GM23338 (cell line): ENCODE results near the gene CEP135. TPM values are rescaled to one million over a fixed set of nuclear protein-coding genes. Genes with fewer than 3 reads are reported as not detected.

Experiments used
- ATAC-seq: fragments of 200-7000 bp; cut with Tn5 transposase; 3 replicates; pipeline ENCODE4 v1.9.1; 2020
- DNase-seq: peaks from one replicate; pipeline ENCODE4 v3.0.0-alpha.2; 2015; ENCODE audit warnings: low spot score
- H2AFZ ChIP-seq: fragments of 200-600 bp; sonication (generic); 2 replicates; pipeline ENCODE4 v1.8.0; 2016; ENCODE audit warnings: antibody characterized with exemption, mild to moderate bottlenecking, moderate library complexity
- H3F3A ChIP-seq: fragments of 200-600 bp; sonication (generic); replicated peaks from 2 replicates; pipeline ENCODE4 v1.8.0; 2017; ENCODE audit warnings: antibody characterized with exemption, mixed run types, low read depth
- H3K27ac ChIP-seq: fragments of 200-600 bp; sonication (generic); 2 replicates; pipeline ENCODE4 v1.6.1; 2016; ENCODE audit warnings: low read depth
- H3K27me3 ChIP-seq: fragments of 200-600 bp; sonication (generic); 2 replicates; pipeline ENCODE4 v1.8.0; 2016; ENCODE audit warnings: mild to moderate bottlenecking, mixed run types, moderate library complexity; ENCODE audit not compliant: insufficient read depth
- H3K36me3 ChIP-seq: fragments of 200-600 bp; sonication (generic); 2 replicates; pipeline ENCODE4 v1.8.0; 2016; ENCODE audit warnings: mild to moderate bottlenecking; ENCODE audit not compliant: insufficient read depth
- H3K4me1 ChIP-seq: fragments of 200-600 bp; sonication (generic); 2 replicates; pipeline ENCODE4 v1.8.0; 2016; ENCODE audit warnings: mild to moderate bottlenecking, moderate library complexity; ENCODE audit not compliant: insufficient read depth
- H3K4me2 ChIP-seq: fragments of 200-600 bp; sonication (generic); 2 replicates; pipeline ENCODE4 v1.7.1; 2017; ENCODE audit warnings: mixed run types
- H3K4me3 ChIP-seq: fragments of 200-600 bp; sonication (generic); 2 replicates; pipeline ENCODE4 v1.6.1; 2016; ENCODE audit warnings: mixed run types
- H3K79me2 ChIP-seq: fragments of 200-600 bp; sonication (generic); replicated peaks from 2 replicates; pipeline ENCODE4 v1.8.0; 2017; ENCODE audit warnings: mild to moderate bottlenecking; ENCODE audit not compliant: insufficient read depth
- H3K9me2 ChIP-seq: fragments of 200-600 bp; sonication (generic); 2 replicates; pipeline ENCODE4 v1.8.0; 2017; ENCODE audit not compliant: insufficient read depth
- H4K20me1 ChIP-seq: fragments of 200-600 bp; sonication (generic); replicated peaks from 2 replicates; pipeline ENCODE4 v1.8.0; 2017; ENCODE audit warnings: mild to moderate bottlenecking; ENCODE audit not compliant: insufficient read depth
- H3K27ac Mint-ChIP-seq: 2 replicates; pipeline ENCODE4 v1.8.0; 2020; ENCODE audit warnings: inconsistent platforms, mild to moderate bottlenecking, moderate library complexity, mixed read lengths
- H3K27me3 Mint-ChIP-seq: 3 replicates; pipeline ENCODE4 v1.8.0; 2022; ENCODE audit warnings: low read depth, mild to moderate bottlenecking, moderate library complexity, mixed read lengths, inconsistent platforms; ENCODE audit not compliant: insufficient read depth, poor library complexity
- H3K36me3 Mint-ChIP-seq: 3 replicates; pipeline ENCODE4 v1.8.0; 2021; ENCODE audit warnings: low read depth, mild to moderate bottlenecking, inconsistent platforms, moderate library complexity, mixed read lengths
- H3K4me1 Mint-ChIP-seq: 3 replicates; pipeline ENCODE4 v1.8.0; 2020; ENCODE audit warnings: mild to moderate bottlenecking, inconsistent platforms, mixed read lengths
- H3K4me3 Mint-ChIP-seq: 3 replicates; pipeline ENCODE4 v1.8.0; 2021; ENCODE audit warnings: moderate library complexity, mild to moderate bottlenecking, inconsistent platforms, mixed read lengths
- H3K9me3 Mint-ChIP-seq: 3 replicates; pipeline ENCODE4 v1.8.0; 2020; ENCODE audit warnings: moderate library complexity, mild to moderate bottlenecking, inconsistent platforms, mixed read lengths
- EZH2 ChIP-seq: fragments of 200-600 bp; sonication (generic); IDR thresholded peaks from one replicate; pipeline ENCODE4 v1.8.0; 2017; ENCODE audit warnings: antibody characterized with exemption, mild to moderate bottlenecking, low read depth; ENCODE audit not compliant: unreplicated experiment
- EZH2phosphoT487 ChIP-seq: fragments of 200-600 bp; sonication (generic); IDR thresholded peaks from one replicate; pipeline ENCODE4 v1.8.1; 2018; ENCODE audit warnings: antibody characterized with exemption; ENCODE audit not compliant: unreplicated experiment
- JUNB ChIP-seq: IDR thresholded peaks from one replicate; pipeline ENCODE4 v1.6.1; 2016; ENCODE audit warnings: antibody characterized with exemption; ENCODE audit not compliant: unreplicated experiment
- NANOG ChIP-seq: IDR thresholded peaks from 2 replicates; pipeline ENCODE4 v1.6.1; 2016; ENCODE audit warnings: antibody characterized with exemption, borderline replicate concordance
- POLR2AphosphoS5 ChIP-seq: IDR thresholded peaks from 2 replicates; pipeline ENCODE4 v1.6.1; 2016; ENCODE audit warnings: antibody characterized with exemption, low read depth
- STAT1 ChIP-seq: IDR thresholded peaks from one replicate; pipeline ENCODE4 v1.6.1; 2016; ENCODE audit warnings: antibody characterized with exemption; ENCODE audit not compliant: unreplicated experiment
- ZNF331 ChIP-seq: fragments of 250-450 bp; sonication (Bioruptor Pico); IDR thresholded peaks from 2 replicates; pipeline ENCODE4 v1.5.0; 2020; ENCODE audit warnings: low read depth, mild to moderate bottlenecking, moderate library complexity
- ZNF462 ChIP-seq: fragments of 250-450 bp; sonication (Bioruptor Pico); IDR thresholded peaks from 2 replicates; pipeline ENCODE4 v1.5.0; 2020; ENCODE audit warnings: mild to moderate bottlenecking, moderate library complexity
- polyA plus RNA-seq: library from polyadenylated mRNA; unstranded; fragments of >200 nt; fragmentation: Nextera tagmentation; extraction: Ambion mirVana; gene quantifications from 2 replicates; pipeline ENCODE4 v1.2.1, GENCODE V29; 2016
- total RNA-seq: library from RNA; depleted of rRNA; stranded (reverse); fragments of >200 nt; shearing (Covaris generic); gene quantifications from 2 replicates; pipeline ENCODE4 v1.2.3, GENCODE V29; 2014

Gene CEP135
- total and polyA plus RNA-seq, 2 experiments from 2014 or later = 11.8 to 15.7 TPM

- TF ChIP-seq ZNF462 (CRISPR knock-in tag) (no peak), EZH2phosphoT487 (no peak), NANOG (no peak), JUNB (no peak)
Observed at GRCh38 chr4:56078866-56079265, 130.1 kb downstream of the CEP135 start (continued).

- DNase-seq (no peak), ATAC-seq (no peak)
- peaks cover 11% of the 10 kb centered on the region; the same call in 2 of the 3 replicates for H3K9me3 Mint-ChIP-seq
- Histone ChIP-seq H3K27me3 (no peaks in the 10 kb centered on the region), H3K4me1 (peaks cover 3% of the 10 kb centered on the region), H3K36me3 (peaks cover 9% of the 10 kb centered on the region; the same call in 1 of the 2 replicates), H3K79me2 (peaks cover 21% of the 10 kb centered on the region), H3K4me2 (no peak overlapping the region), H4K20me1 (no peaks in the 10 kb centered on the region; the same call in 1 of the 2 replicates), H3K9me2 (no peaks in the 10 kb centered on the region), H2AFZ (no peak overlapping the region), H3F3A (no peaks in the 10 kb centered on the region), H3K4me3 (no peak overlapping the region), H3K27ac (no peak overlapping the region)
- H3K4me1 Mint-ChIP-seq = peaks cover 10% of the 10 kb centered on the region
- peaks cover 15% of the 10 kb centered on the region; the same call in 2 of the 3 replicates for H3K36me3 Mint-ChIP-seq
- no peak overlapping the region for H3K4me3 Mint-ChIP-seq
- no peaks in the 10 kb centered on the region for H3K27me3 Mint-ChIP-seq
- TF ChIP-seq POLR2AphosphoS5 (no peak), NANOG (no peak), EZH2phosphoT487 (no peak), STAT1 (no peak), ZNF462 (CRISPR knock-in tag) (no peak), EZH2 (no peak), JUNB (no peak), ZNF331 (no peak)
- H3K27ac Mint-ChIP-seq = no peak overlapping the region
Observed at GRCh38 chr4:56080384-56080783, 131.6 kb downstream of the CEP135 start.
